GM15510 (cell line): Measurements from ENCODE around the gene COX4I1.

ENCODE experiments used
- POLR2A ChIP-seq: IDR thresholded peaks from 3 replicates; pipeline ENCODE4 v1.6.1; 2011; ENCODE audit warnings: borderline replicate concordance; ENCODE audit not compliant: insufficient read length; ENCODE audit errors: extremely low read depth

Gene COX4I1

DNA sequence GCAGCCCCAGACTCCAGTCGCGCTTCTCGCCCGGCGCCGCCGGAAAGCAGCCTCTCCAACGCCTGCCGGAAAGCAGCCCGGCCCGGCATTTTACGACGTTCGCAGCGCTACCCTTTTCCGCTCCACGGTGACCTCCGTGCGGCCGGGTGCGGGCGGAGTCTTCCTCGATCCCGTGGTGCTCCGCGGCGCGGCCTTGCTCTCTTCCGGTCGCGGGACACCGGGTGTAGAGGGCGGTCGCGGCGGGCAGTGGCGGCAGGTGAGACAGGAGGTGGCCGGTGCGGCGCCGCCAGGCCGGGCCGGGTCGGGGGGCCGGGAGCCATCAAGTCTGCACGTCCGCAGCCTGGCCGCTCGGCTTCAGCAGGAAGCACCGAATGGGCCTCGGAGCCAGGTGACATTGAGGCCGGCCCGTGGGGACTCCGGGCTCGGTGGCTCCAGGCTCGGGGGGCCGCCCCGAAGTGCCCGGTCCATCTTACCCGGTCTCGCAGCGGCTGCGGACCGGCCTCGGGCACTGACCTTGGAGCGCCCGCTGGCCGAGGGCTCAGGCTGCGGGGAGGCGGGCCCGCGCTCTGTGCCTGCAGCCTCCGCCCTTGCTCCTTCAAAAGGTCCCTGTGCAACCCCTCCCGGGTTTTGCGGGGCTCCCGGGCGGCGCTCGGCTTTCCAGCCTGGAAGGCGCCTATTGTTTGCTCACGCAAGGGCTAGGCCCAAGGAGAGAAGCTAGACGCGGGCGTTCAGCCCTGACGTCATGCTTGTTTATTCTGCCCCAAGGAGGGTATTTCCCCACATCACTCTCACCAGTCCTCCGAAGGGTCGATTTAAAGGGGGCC is at the start of gene COX4I1, which contains the start of gene EMC8:
Gene COX4I1 (plus strand): TSS at position 199 of the 824 bp plus-strand sequence. CDS start 1,511 bp downstream, outside the sequence.
Gene EMC8 (minus strand): TSS at position 48 of the 824 bp plus-strand sequence. CDS start 249 bp downstream, outside the sequence.
- TF ChIP-seq POLR2A, result peak; percentile 96

DNA sequence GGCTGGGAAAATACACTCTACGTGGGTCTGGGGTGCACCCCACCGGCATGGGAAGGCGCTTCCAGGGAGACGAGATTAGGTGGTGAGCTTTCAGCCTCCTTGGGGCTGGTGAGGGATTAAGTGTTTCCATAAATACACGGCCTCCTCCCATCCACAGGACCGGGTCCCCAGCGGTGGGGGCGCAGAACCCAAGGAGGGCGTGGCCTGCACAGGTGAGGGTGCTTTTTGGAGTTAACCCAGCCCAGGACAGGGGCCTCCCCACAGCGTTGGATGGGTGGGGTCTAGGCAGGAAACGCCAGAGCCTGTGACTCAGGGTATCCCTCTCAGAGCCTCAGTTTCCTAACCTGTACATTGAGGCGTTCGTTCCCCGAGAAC is 49.7 kb upstream of the COX4I1 start:
- TF ChIP-seq POLR2A, result no peak

DNA sequence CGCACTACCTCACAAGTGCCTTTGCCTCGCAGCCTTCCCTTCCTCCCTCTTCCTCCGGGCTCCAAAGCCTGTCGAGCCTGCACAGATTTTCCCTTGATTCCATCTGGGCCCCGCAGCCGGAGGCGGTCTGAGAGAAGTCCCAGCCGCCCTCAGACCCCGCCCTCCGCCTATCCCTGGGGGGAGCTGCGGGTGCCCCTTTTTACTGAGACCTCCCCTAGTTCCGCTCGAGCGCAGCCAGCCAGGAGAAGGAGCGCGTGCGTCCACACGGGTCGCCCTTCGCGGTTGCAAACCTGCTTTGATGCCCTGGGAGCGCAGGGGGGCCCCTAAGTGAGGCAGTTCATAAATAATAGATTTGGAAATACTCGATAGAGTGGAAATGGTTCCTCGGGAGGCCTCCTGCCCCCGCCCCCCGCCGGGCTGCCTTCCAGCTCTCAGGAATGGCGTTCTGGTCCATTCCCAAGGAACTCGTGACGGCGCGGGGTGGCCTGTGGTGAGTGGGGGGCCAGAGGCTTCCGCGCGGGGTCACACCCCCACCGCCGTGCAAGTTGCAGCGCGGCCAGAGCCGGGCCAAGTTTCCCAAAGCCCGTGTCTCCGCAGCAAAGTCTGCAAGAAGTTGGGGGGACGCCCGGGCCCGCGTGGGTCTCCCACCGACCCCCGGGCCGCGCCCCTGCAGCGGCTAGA is 49.2 kb upstream of the COX4I1 start:
- TF ChIP-seq POLR2A, result no peak

DNA sequence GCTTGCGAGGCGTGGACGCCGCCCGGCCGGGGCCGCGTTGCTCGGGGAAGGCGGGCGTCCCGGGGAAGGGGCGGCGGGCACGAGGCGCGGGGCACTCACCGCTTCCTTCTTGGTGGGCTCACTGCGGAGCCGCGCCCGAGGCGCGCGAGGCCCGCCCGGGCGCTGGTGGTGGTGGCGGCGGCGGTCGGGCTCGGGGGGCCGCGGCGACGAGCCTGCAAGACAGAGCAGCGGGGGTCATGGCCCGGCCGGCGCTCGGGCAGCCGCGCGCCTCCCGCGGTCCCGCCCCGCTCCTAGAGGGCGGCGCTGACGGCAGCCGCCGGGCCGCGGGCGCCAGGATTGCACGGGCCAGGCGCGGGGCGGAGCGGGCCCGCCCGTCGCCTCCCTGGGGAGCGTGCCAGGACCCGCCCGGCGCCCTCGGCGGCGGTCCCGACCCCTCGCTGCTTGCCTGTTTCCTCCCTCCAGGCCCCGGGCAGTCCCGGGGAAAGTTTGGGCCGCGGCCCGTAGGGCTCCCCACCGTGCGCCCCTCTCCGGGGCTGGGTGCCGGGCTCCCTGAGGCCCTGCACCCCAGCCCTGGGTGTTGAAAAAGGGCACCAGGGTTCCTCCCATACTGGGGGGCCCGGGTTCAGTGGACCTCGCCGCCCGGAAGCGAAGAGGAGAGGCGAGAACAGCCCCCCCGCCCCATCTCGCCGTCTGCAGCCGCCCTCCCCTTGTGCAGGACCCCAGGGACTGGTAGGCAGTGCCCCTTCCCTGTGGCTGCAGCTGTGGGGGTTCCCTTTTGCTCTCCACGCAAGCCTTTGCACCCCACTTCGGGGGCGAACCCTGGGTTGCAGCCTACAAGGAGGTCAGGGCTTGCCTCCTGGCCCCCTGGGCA is 48.4 kb upstream of the COX4I1 start, which contains the start of gene C16orf74:
Gene C16orf74 (minus strand): TSS at position 270 of the 871 bp plus-strand sequence. CDS start 15,879 bp downstream, outside the sequence.
- TF ChIP-seq POLR2A, result peak; percentile 18

DNA sequence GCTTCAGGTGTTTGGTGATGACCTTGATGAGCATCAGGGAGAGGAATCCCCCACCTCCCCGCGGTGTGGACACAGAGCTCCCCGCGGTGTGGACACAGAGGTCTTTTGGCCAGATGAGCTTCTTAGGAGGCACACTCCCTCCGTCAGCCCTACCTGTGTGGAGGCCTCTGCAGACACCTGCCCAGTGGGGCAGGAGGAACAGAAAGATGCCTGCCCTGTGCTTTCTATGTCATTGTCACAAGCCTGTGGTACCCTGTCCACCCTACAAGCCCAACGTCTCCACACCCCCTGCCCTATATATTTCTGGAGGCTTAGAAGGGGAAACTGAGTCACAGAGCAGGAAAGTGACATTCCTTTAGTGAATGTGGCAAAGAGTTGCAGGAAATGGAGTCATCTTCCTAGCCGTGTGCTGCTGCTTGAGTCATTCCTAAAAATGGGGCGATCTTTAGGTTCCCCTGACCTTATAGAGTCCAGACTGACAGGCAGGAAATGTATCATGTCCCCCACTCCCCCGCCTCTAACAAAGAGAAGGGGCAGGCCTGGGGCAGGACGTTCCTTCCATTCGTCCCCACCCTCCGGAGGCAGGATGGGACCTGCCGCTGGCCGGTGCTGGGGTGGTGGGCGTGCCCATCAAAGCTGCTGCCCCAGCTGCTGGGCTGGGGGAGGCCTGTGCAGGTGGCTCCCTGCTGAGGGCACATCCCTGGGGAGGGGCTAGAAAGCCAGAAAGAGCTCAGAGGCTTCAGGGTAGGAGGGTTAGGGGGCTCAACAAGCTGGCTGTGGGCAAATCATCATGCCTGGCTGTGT is 47.6 kb upstream of the COX4I1 start:
- TF ChIP-seq POLR2A, result no peak

DNA sequence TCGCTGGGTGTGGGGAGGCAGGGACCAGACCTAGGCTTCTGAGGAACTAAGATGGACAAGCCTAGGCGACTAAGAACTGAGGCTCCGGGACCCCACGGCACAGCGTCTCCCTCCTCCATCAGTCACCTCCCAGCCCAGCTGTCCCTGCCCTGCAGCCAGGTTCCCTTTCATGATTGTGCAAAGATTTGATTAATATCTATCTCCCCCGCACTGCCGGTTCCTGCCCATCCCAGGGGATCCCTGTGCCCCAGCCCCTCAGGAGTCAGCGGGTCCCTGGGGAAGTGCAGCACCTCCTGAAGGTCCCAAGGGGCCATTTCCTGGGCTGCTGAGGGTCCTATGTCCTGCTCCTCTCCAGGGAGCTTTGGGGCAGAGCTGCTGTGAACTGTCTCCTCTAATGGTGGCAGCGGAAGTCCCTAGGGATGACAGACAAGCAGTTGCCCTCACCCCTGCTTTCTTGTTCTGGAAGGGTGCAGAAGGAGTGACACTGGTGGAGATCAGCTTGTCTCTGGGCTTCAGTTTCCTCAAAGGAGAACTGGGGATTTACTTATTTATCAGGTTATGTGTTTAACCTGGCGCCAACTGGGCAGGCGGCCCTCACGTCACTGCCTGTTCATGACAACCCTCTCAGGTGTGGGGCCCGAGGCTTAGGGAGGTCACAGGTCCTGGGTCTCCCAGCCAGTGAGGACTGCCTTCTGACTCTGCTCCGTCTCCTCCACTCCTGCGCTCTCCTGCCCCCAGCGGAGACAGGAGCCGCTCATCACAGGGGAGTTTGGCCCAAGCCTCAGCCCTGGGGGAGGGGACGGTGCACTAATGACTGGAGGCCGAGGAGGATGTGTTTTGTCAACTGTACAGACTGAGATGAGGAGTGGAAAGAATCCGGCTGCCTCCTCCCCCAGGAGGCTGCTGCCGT is 46.7 kb upstream of the COX4I1 start:
- TF ChIP-seq POLR2A, result no peak

DNA sequence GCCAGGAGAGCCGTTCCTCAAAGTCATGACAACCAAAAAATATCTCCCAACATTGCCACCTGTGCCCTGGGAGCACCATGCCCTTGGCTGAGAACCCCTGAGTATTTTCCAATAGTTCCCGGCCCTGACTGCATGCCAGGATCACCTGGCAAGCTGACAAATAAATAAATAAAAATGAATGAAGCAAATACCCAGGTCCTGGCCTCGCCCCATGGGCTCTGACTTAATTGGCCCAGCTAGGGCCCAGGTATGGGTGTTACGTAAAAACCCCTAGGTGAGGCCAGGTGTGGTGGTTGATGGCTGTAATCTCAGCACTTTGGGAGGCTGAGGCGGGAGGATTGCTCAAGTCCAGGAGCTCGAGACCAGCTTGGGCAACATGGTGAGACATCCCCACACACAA is 45.9 kb upstream of the COX4I1 start:
- TF ChIP-seq POLR2A, result no peak

DNA sequence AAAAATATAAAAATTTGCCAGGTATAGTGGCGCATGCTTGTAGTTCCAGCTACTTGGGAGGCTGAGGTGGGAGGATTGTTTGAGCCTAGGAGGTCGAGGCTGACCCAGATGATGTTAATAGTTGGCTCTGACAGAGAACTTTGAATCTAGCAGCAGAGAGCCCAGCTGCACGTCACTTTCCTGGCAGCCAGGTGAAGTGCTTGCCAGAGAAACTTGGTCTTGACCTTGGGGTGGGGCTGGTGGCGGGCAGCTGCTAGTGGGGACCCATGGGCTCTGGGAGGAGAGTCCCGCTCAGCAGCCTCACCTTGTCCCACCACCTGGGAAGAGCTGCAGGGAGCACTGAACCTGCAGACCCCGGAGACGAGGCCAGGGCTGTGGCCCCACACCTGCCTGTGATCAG is 45.5 kb upstream of the COX4I1 start:
- no peak for TF ChIP-seq POLR2A

DNA sequence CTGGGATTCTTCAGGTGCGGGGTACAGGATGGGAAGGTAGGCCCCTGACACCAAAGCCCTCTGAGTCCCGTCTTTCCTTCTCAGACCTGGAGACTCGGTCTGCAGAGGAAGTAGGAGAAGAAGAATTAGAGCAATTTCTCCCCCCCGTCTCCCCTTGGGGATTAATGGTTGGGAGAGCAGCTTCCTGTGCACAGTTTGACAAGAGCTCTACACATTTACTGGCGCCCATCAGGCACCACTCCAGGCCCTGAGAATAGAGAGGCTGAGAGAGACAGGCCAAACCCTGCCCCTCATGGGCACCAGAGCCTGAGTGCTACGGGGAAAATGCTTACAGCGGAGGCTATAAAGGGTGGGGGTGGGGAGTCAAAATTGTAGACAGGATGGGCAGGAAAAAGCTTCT is 45.1 kb upstream of the COX4I1 start:
- no peak for TF ChIP-seq POLR2A

DNA sequence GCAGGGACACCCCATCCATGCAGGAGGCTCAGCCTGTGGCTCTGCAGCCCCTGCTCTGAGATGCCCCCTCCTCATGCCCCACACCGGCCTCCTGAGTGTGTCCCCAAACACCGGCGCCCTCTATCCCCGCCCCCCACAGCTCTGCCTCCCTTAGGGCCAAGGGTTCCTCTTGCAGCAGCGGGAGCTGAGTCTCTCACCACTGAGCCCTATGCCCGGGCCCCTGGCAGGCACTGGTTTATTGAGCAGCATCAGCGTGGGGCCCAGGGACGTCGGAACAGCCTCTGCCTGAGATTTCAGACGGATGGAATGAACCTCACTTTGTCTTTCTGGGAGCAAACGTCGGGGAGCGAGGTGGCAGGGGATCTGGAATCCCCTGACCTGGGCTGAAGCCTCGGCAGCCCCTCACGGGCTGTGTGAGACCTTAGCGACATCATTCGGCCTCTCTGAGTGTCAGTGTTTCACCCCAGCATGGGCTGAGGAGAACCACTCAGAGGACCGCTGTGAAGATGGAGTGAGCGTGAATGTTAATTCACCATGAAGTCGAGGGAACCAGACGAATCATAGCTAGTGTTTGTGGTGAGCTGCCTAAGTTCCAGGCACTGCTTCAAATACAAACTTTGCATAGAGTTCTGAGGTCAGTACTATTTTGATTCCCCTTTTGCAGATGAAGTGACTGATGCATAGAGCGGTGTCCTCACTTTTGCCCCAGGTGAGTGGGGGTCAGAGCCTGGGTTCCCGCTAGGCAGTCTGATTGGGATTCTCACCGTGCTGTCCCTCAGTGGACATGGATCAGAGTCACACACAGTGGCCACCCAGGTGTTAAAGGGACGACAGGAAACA is 43.3 kb upstream of the COX4I1 start:
- TF ChIP-seq POLR2A, result peak; percentile 27

DNA sequence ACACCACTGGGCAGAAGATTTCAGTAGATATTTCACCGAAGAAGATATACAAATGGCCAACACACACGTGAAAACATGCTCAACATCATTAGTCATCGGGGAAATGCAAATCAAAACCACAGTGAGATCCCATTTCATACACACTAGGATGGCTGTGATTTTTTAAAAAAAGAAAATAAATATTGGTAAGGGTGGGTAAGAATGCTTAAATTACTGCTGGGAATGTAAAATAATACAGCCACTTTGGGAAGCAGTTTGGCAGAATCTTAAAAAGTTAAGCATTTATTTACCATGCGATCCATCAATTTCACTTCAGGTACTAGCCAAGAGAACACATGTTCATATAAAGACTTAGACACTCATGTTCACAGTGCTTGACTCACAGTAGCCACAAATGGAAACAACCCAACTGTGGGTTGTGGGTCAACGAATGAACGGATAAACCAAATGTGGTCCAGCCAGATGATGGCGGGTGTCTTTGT is 42.1 kb upstream of the COX4I1 start:
- no peak for TF ChIP-seq POLR2A

DNA sequence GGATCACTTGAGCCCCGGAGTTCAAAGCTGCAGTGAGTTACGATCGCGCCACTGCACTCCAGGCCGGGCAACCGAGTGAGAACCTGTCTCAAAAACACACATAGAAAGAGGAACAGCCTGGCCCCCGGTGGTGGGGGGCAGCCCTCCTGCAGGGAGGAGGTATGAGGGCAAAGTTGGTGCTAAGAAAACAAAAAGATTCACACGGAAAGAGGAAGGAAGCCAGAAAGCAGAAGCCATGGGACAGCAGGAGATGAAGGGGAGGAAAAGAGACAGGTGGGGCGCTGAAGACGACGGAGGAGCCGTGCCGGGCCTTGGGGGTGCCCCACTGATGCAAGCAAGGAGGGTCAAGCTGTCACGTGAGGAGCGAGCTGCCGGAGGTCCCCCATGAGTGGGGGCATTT is 40.4 kb upstream of the COX4I1 start:
- TF ChIP-seq POLR2A, result no peak
